GM21737 (cell line): Measurements from ENCODE around the gene HIF3A.
A peak's percentile ranks its signal among the peaks of the same experiment; 100 is the strongest.
"Not testable (repeated sequence)": the region's sequence is repeated elsewhere in the genome, so short reads cannot be mapped to it uniquely, and the experiment has no call there.

ENCODE experiments used
- ATAC-seq: cut with Tn5 transposase; IDR thresholded peaks from one replicate; pipeline ENCODE4 v1.9.1; 2021; ENCODE audit warnings: mild to moderate bottlenecking, moderate library complexity; ENCODE audit not compliant: unreplicated experiment

The HIF3A gene

DNA sequence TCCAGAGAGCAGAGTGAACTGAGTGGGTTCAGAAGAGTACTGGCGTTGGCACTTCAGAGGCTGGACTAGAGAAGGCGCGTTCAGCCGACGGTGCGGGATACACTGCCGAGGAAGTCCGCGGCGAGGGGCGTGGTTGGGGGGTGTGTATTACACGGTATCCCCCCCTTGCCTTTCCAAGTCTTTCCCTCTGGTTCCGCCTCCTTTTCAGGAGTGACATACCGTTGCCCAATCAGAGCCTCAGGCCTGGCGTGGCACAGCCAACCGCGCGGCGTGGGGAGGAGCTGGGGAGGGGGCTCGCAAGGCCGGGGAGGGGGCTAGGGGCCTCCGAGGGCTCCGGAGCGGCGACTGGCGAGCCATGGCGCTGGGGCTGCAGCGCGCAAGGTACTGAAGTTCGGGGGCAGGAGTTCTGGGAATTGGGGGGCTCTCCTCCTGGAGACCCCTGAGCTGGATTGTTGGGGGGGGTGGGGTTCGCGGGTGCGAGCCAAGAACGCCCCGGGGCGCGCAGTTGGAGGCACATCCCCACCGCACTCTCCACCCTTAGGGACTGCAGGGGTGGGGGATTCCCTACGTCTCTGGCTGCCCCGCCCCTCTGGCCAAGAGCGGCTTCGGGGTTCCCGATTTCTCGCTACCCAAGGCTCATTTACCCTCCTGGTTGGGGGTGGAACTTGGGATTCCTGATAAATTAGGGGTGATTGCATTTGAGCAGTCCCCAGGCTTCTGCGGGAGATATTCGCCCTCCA lies at the start of gene HIF3A:
Gene HIF3A (plus strand): TSS at position 321 of the 740 bp plus-strand sequence. CDS start 35 bp downstream, at position 356.
- ATAC-seq: no peak

DNA sequence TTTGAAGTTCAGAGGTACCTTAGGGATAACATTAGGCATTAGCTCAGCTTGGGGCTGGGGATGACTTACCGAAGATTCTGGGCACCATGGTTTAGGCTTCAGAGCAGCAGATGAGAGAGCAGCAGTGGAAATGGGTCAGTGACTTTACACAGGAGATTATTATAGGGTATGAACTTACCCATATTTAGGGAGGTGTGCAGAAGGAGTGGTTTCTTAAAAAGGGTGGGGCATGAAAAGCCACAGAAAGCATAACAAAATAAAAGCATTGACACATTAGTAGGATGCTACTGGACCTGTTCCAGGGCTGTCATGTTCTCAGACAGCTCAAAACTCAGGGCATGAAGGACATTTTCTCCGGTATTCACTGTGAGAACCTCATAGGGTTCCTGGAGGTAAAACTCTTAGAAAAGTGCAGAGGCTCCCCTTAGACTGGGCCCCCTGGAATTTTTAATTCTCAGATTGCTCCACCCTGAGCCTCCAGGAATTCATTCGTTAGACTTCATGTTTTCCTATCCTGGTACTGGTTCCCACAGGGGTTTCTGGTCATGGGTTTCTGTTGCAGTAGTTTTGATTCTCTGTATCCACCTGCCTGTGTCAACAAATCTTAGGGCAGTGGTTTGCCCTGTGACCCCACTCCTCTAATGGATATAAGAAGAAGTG lies 46.6 kb upstream of the HIF3A start:
- no peak for ATAC-seq

DNA sequence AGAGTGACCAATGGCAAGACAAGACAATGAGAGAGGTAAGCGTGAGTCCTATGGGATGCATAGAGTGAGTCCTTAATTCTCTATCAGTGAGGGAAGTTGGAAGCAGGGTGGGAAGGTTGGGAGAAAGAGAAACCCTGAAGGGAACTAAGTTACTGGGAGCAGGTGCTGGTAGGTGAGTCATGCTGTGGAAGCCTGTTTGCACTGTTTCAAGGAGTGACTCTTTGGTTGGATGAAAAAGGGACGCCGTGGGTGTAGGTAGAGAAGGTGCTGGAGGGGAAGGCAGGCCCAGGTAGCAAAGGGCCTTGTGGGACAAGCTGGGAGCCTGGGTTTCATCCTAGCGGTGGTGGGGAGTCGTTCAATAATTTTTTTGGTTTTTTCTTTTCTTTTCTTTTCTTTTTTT lies 45.4 kb upstream of the HIF3A start:
- ATAC-seq: no peak

DNA sequence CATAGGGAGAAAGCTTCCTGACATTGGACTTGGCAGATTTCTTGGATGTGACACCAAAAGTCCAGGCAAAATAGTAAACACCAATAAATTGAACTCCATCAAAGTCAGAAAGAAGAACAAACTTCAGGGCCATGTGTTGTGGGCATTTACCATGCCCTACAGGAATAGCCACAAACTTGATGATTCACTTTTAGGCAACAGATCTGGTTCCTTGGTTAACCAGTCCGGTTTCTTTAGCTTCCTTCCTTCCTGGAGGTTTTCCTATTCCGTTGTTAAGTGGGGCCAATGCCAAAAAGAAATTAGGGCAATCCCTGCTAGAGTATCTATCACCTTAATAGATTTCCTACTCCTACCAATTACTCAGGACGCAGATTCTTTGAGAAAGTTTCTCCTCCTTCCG lies 42.1 kb upstream of the HIF3A start:
- no peak for ATAC-seq

DNA sequence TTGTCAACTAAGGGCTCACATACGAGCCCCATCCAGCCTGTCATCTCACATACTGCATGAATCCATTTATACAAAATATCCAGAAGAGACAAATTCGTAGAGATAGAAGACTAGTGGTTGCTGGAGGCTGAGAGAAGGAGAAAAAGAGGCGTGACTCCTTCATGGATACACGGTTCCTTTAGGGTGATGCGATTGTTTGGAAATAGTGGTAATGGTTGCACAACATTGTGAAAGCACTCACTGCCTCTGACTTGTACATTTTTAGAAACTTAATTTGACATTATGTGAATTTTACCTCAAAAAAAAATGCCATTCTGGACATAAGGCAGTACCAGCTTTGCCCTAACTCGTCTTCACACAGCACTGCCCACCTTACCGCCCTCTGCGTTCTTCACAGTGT lies 40.0 kb upstream of the HIF3A start:
- no peak for ATAC-seq

DNA sequence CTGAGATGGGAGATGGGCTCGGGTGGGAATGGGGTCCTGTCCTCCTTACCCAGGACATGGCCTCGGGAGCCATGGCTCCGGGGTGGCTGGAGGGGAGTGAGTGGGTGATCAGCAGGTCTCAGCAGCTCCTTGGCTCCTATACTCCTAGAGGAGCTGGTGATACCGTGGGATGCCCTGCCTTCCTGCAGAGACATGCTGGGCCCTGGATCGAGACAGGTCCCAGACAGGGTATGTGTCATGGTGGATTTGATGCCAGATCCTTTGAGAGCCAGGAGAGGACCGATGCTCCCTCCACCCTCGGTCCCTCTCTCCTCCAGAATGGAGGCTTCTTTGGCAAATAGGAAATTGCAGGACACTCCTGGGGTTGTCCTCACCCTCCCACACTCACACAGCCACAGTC lies 35.3 kb upstream of the HIF3A start:
- not testable (repeated sequence) for ATAC-seq

DNA sequence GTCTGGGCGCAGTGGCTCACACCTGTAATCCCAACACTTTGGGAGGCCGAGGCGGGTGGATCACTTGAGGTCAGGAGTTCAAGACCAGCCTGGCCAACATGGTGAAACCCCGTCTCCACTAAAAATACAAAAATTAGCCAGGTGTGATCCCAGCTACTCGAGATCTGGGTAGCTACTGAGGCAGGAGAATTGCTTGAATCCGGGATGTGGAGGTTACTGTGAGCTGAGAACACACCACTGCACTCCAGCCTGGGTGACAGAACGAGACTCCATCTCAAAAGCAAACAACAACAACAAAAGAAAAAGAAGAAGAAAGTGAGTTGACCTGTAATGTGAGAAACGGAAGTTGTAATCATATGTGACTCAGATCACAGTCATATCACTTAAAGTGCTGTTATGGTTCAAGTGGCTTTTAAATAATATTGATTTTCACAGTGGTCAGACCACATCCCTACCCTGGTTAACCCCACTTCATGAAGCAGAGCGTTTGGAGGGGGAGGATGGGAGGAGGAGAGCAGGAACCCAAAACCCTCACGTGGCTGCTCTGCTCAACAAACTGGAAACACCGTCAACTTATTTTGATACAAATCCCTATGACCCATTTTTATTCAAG lies 34.1 kb upstream of the HIF3A start:
- peak; percentile 58 for ATAC-seq

DNA sequence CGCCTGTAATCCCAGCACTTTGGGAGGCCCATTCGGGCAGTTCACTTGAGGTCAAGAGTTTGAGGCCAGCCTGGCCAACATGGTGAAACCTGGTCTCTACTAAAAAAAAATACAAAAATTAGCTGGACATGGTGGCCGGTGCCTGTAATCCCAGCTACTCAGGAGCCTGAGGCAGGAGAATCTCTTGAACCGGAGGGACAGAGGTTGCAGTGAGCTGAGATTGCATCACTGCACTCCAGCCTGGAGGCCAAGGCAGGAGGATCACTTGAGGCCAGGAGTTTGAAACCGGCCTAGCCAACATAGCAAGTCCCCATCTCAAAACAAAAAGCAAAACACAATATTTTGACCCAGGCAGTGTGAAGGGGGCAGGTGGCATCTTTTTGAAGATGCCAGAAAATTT lies 32.0 kb upstream of the HIF3A start:
- ATAC-seq: not testable (repeated sequence)

DNA sequence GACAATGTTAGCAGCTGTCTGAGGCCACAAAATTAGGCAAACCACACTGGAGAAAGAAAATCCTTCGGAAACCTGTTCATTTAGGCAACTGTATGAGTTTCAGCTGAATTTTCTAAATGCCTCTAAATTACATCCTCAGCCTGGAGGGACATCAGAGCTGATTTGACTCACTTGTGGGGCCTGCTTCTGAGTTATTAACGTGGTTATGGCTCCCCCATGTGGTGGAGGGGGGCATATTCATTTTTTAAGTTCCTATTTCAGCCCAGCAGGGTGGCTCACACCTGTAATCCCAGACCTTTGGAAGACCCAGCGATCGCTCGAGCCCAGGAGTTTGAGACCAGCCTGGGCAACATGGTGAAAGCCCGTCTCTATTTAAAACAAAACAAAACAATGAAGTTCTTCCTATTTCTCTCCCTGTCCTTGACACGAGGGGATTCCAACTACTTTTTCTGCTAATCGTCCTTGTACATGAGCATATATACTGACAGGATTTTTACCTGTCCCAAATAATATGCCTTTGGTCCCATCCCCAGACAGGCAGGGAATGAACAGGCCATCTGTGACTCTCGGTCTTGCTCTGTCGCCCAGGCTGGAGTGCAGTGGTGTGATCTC lies 31.5 kb upstream of the HIF3A start:
- ATAC-seq: no peak

DNA sequence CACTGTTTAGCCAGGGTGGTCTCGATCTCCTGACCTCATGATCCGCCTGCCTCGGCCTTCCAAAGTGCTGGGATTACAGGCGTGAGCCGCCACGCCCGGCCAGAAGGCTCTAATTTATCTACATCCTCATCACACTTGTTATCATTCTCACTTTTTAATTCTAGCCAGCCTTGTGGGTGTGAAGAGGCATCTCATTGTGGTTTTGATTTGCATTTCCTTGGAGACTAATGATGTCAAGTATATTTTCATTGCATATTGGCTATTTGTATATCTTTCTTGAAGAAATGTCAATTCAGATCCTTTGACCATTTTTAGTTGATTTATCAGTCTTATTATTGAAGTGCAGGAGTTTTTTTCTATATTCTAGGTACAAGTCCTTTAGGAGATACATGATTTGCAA lies 27.7 kb upstream of the HIF3A start:
- ATAC-seq: no peak

DNA sequence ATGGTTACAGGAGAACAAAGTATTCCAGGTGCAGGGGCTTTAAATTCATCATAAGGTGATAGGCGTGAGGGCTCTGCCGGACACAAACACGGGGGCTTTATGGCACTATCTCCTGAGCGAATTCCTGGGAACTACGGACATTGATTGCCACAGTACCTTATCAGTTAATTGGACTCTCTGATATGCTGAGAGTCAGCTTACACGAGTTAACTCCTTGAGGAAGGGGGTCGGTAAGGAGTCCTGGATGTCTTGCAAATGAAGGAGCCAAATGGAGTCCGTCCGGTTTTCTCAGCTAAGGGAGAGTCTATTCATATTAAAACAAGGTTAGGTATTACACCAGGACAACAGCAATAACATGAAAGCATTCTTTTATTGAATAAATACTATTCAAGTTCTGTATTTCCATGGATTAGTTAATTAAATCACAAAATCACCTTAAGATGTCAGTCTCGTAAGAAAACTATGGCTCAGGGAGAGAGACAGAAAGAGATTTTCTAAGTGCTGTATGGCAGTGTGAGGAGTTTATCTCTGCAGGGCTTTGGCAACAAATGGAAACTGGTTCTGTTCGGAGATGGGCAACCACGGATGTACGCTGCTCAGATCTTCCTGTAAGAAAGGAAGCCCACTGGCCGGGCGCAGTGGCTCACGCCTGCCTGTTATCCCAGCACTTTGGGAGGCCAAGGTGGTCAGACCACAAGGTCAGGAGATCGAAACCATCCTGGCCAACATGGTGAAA lies 26.2 kb upstream of the HIF3A start:
- no peak for ATAC-seq

DNA sequence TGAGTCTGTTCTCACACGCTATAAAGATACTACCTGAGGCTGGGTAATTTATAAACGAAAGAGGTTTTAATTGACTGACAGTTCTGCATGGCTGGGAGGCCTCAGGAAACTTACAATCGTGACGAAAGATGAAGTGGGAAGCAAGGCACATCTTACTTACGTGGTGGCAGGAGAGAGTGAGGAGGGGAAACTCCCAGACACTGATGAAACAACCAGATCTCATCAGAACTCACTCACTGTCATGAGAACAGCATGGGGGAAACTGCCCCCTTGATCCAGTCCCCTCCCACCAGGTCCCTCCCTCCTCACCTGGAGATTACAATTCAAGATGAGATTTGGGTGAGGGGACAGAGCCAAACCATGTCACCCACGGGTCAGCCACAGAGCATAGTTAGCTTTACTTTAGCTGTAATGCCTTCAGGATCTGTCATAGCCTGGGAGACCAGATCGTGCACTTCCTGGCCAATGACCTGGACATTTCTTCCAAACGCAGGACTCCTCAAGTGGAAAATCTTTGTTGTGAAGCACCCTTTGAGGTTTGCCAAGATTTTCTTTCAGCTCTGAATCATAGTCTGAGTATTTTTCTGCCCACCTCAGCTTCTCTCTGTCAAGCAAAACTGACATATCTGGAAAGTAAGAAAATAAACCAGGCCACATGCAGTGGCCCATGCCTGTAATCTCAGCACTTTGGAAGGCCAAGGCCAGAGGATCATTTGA lies 25.2 kb upstream of the HIF3A start:
- ATAC-seq: no peak

DNA sequence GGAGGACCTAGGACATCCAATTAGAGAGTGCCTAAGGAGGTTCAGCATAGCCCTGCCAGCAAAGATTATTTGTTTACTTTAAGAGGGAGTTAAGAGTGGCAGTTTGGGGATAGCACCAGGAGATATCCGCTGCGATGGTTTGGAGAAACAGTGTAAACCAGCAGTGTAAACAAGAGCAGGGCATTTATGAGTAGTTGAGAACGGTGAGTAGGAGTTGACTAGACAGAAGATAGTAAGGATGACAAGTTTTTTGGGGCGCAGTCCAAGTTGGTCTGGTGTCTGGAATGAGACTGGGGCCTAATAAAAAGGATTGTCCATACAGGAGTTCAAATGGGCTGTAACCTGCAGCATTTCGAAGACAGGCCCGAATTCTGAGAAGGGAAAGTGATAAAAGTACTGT lies 22.9 kb upstream of the HIF3A start:
- not testable (repeated sequence) for ATAC-seq

DNA sequence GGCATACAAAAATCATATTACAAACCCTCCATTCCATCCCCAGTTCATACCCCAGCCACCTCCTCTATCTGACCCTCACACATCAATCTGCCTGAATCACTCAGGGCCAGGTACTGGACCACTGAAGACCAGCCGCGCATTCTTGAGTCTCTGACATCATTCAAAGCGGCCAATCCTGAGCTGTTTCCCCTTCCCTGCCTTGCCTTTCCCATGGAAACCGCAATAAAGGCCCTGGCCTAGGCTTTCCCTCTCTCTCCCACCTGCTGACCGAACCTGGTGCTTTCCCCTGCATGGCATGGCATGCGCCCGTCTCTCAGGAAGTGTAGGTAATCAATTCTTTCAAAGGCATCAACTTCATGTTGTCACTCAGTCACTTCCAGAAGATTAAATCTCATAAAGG lies 17.7 kb upstream of the HIF3A start:
- no peak for ATAC-seq

DNA sequence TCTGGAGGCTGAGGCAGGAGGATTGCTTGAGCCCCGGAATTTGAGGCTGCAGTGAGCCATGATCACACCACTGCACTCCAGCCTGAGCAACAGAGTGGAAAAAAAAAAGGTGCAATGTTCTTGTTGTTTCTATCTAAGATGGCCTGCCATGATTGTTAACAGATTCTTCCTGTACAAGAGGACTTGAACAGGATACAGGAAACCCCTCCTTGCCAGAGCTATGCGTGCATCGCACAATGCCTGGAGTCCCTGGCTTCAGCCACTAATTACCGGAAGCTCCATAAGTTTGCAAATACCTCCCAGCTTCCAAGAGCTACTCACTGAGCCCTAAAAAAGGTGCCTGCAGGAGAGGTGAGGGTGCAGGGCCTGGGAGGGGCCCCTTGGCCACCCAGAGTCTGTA lies 13.1 kb upstream of the HIF3A start:
- no peak for ATAC-seq

DNA sequence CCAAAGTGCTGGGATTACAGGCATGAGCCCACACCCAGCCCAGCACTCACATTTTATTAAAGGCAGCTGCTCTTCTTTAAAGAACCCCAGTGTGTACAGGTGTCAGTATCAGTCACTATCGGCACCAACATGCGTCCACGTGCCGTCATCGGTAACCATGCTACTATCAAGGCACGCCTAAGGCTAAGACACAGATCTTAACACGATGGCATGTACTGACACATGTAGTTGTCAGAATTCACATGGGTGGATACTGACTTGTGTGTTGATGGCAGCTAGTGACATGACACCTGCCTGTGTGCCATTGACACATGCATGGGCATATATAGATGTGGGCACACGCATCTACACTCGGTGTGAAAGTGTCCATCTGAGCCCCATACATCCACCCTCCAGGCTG lies 12.2 kb upstream of the HIF3A start:
- ATAC-seq: no peak

DNA sequence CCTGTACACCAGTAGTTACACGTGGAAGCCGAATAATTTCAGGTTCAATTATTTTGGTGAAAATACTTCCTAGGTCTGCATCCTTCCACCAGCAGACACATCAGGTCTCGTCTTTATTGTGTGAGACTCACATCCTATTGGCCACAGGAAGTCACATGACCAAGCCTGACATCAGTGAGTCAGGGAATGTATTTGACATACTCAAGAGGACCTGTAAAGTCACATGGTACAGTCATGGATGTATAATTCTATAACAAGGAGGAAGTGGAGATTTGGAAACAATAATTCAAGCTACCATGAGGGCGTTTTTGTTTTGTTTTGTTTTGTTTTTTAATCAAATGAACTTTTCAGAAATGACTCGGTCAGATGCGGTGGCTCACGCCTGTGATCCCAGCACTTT lies 9.3 kb upstream of the HIF3A start:
- ATAC-seq: no peak

DNA sequence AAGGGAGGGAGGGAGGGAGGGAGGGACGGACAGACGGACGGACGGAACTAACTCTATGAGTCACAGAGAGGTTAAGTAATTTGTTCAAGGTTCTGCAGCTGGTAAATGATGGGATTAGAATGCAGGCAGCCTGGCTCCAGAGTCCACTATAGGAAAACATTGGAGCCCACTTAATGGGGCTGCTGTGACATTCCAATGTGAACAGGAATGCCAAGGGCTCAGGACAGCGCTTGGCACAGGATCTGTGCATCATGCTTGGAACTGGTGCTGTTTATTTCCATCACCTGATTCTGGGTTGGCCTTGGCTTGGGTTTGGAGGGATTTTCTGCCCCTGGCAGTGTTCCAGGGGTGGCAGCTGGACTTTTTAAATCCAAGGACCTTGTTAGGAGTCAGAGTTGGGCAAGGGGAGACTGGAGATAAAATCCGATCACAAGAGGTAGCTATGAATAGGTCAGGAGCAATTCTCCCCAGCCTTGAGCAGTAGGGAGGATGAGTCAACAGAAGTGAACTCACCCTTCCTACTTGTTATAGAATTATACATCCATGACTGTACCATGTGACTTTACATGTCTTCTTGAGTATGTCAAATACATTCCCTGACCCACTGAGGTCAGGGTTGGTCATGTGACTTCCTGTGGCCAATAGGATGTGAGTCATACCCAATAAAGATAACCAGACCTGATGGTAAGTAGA lies 7.8 kb upstream of the HIF3A start:
- no peak for ATAC-seq

DNA sequence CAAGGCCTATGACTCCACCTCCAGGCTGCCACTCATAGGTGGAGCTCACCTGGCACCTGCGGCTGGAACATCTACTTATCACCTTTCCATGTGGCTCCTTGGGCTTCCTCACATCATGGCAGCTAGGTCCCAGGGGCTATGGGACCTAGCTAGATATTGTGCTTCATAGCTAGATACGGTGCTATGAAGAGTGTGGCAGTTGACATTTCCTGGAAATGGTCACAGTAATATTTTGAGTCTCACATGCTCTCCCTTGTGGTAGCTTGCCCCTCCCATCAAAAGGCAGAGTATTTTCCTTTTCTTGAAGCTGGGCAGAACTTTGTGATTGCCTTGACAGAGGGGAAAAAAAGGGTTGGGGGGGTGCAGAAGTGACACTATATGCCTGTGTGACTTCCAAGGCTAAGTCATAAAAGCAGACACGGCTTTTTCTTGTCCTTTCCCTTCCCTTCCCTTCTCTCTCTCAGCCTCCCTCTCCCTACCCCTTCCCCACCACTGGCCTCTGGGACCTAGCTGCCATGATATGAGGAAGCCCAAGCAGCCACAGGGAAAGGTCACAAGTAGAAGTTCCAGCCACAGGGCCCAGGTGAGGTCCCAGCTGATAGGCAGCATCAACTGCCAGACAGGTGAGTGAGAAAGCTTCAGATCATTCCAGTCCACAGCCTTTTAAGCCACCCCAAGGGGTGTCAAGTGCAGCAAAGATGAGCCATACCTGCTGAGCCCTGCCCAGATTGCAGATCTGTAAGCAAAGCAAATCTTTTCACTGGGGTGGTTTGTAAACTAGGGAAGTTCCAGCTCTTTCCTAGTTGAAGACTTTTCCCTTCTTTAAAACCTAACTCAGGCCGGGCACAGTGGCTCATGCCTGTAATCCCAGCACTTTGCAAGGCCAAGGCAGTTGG lies 6.9 kb upstream of the HIF3A start:
- no peak for ATAC-seq
